22Rv1 (cell line): ENCODE measurements around the gene ATP2C2.

Experiments
- H3K27ac ChIP-seq: fragments of 450-650 bp; 2 replicates; pipeline ENCODE4 v1.5.1; 2017
- ZFX ChIP-seq: fragments of 450-650 bp; IDR thresholded peaks from 2 replicates; pipeline ENCODE4 v1.6.1; 2017; ENCODE audit warnings: antibody characterized with exemption, borderline replicate concordance
- TF ChIP-seq, protein P1 (sequence below): fragments of 450-650 bp; IDR thresholded peaks from 2 replicates; pipeline ENCODE4 v1.5.1; 2017; ENCODE audit warnings: mild to moderate bottlenecking

The ATP2C2 gene

DNA sequence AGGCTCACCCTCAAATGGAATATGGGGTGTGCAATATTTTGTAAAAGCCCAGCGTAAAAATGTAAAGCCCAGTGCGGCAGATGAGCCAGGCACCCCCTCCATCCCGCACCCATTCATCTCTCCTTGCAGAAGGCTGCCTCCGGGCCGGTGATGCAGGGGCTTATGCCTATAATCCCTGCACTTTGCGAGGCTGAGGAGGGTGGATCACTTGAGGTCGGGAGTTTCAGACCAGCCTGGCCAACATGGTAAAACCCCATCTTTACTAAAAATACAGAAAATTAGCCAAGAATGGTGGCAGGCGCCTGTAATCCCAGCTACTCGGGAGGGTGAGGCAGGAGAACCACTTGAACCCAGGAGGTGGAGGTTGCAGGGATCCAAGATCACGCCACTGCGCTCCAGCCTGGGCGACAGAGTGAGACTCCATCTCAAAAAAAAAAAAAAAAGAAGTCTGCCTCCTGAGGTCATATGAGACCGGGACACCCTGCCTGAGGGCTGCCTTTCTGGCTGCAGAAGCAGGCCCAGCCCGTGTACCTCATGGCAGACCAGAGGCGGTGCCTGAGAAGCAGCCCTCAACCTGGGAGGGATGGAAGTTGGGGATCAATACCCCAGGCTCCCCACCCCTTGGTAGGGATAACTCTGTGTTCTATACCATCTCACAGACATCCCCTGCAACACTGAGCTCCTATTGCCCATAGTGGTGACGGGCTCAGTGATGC lies 17.5 kb upstream of the ATP2C2 start:
- no peak for TF ChIP-seq ZFX
- TF ChIP-seq, protein P1, sequence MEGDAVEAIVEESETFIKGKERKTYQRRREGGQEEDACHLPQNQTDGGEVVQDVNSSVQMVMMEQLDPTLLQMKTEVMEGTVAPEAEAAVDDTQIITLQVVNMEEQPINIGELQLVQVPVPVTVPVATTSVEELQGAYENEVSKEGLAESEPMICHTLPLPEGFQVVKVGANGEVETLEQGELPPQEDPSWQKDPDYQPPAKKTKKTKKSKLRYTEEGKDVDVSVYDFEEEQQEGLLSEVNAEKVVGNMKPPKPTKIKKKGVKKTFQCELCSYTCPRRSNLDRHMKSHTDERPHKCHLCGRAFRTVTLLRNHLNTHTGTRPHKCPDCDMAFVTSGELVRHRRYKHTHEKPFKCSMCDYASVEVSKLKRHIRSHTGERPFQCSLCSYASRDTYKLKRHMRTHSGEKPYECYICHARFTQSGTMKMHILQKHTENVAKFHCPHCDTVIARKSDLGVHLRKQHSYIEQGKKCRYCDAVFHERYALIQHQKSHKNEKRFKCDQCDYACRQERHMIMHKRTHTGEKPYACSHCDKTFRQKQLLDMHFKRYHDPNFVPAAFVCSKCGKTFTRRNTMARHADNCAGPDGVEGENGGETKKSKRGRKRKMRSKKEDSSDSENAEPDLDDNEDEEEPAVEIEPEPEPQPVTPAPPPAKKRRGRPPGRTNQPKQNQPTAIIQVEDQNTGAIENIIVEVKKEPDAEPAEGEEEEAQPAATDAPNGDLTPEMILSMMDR, result no peak
- H3K27ac ChIP-seq, result no peak overlapping the region

DNA sequence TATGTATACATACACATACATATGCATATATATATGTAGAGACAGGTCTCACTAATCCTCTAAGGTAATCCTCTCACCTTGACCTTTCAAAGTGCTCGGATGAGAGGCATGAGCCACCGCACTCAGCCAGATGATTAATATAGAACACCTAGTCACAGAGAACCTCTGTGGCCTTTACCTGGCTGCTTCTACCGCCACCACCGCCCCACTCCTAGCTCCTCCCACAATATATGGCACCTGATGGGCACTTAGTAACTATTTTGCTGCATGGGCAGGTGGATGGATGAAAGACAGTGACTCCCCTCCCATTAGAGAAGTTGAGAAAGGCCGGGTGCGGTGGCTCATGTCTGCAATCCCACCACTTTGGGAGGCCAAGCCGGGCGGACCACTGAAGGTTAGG lies 16.7 kb upstream of the ATP2C2 start:
- TF ChIP-seq, protein P1, result no peak
- no peak overlapping the region for H3K27ac ChIP-seq

DNA sequence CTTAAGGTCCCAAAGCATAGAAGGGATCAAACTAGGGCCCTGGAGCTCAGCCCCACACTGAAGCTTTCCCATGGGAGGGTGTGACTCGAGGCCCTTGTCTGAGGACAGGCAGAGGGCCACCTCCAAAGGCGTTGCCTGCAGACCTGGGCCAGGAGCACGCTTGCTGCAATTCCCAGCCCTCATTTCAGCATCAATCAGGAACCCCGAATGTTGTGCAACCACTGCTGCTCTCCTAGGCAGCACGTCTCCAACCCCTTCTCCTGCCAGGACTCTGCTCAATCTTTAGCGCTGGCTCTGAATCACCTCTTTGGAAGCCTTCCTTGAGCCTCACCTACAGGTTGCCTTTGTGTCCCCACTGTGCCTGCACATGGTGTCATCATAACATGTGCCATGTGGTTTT lies 14.0 kb upstream of the ATP2C2 start:
- no peak overlapping the region for H3K27ac ChIP-seq
- TF ChIP-seq, protein P1, result no peak

DNA sequence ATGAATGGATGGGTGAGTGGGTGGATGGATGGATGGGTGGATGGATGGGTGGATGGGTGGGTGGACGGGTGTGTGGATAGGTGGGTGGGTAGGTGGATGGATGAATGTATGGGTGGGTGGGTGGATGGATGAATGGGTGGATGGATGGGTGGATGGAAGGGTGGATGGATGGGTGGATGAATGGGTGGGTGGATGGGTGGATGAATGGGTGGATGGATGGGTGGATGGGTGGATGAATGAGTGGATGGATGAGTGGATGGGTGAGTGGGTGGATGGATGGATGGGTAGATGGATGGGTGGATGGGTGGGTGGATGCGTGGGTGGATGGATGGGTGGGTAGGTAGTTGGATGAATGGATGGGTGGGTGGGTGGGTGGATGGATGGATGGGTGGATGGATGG lies 13.2 kb upstream of the ATP2C2 start:
- no peak for TF ChIP-seq ZFX
- TF ChIP-seq, protein P1, result no peak
- H3K27ac ChIP-seq, result no peak overlapping the region

DNA sequence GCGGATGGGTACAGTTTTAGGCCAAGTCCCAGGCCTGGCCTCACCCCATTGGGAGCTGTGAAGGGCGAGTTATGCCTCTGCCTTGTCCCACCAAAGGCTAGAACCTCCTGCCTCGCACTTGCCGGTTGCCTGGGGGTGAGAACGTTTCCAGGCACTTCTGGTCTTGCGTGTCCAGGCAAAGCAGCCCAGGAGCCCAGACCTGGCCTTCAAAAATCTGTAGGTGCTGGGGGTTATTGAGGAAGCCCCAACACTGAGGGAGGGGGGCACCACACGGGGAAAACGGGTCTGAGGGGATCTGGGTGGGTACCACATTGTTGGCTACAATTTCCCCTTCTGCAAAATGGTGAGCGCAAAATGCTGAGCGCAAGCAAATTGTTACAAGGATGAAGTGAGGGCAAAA lies 12.2 kb upstream of the ATP2C2 start:
- H3K27ac ChIP-seq, result peak overlapping the region; percentile 32; the same call in 1 of the 2 replicates
- TF ChIP-seq ZFX, result no peak
- TF ChIP-seq, protein P1, result no peak

DNA sequence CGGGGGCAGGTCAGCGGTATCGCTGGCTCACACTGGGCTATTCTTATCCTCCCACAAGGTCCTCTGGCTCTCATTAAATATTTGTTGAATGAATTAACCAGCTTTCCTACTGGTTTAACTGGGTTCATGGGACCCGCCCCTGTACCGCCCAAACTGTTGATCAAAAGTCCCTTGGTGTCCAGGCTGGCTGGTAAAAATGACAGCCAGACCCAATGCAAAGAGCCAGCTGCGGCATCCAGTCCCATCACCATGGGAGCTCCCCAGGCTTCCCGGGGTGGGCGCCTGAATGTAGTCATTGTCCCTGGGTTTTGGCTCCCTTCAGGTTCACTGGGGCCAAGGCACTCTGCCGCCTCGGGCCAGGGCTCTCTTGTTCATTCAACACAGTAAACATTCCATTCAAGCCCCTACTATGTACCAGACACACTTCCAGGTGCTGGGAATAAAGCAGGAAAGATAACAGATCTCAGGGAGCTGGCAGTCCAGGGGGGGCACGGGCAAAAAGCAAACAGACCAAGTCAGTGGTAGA lies 11.7 kb upstream of the ATP2C2 start:
- H3K27ac ChIP-seq, result peak overlapping the region; percentile 32; the same call in 1 of the 2 replicates
- TF ChIP-seq, protein P1, result no peak
- no peak for TF ChIP-seq ZFX

DNA sequence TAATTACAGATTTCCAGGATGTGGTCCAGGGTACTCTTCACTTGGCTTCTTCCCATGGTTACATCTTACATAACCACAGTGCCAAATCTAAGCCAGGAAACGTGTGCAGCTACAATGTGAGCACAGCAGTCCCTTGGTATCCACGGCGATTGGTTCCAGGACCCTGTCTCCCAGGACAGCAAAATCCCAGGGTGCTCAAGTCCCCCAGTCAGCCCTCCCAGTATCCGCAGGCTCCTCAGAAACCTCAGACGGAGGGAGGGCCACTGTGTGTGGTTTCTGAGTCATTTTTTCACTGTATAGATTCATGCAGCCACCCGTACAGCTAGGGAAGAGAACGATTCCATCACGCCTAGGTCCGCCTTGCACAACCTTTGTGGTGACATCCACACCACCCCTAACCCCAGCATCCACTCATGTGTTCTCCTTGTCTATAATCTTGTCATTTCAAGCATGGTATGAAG lies 11.1 kb upstream of the ATP2C2 start:
- TF ChIP-seq ZFX, result no peak
- TF ChIP-seq, protein P1, result no peak
- peak overlapping the region; percentile 32; the same call in 1 of the 2 replicates for H3K27ac ChIP-seq
